K562 (cell line): ENCODE results near the gene PRR35. TPM values are rescaled to one million over a fixed set of nuclear protein-coding genes. Genes with fewer than 3 reads are reported as not detected.

Experiments used
- CAMTA2 ChIP-seq: fragments of 250-450 bp; sonication (Bioruptor Pico); conservative IDR thresholded peaks from 2 replicates; pipeline ENCODE4 v1.5.1; 2022
- KLF6 ChIP-seq: fragments of 250-450 bp; sonication (Bioruptor Pico); IDR thresholded peaks from 2 replicates; pipeline ENCODE4 v1.4.0; 2020; ENCODE audit warnings: mild to moderate bottlenecking, moderate library complexity, borderline replicate concordance
- PHB2 ChIP-seq: fragments of 450-650 bp; IDR thresholded peaks from 2 replicates; pipeline ENCODE4 v1.6.1; 2017; ENCODE audit warnings: low read depth
- RFX5 ChIP-seq: IDR thresholded peaks from 2 replicates; pipeline ENCODE4 v1.6.1; 2011; ENCODE audit warnings: low read depth, mild to moderate bottlenecking, improper control_type of control experiment, low read length
- ZNF77 ChIP-seq: fragments of 250-450 bp; sonication (Bioruptor Pico); IDR thresholded peaks from 2 replicates; pipeline ENCODE4 v1.5.0; 2020
- ZNF780A ChIP-seq: fragments of 250-450 bp; sonication (Bioruptor Pico); IDR thresholded peaks from 2 replicates; pipeline ENCODE4 v1.5.0; 2021; ENCODE audit warnings: mild to moderate bottlenecking
- polyA plus RNA-seq, 8 experiments: library from polyadenylated mRNA; depleted of rRNA in 4 of 8; stranded (reverse) in 5 of 8; unstranded in 3 of 8; fragments of >200 nt; fragmentation: Nextera tagmentation in 2 of 8; fragmentation: Illumina TruSeq in 1 of 8; extraction: Ambion mirVana in 2 of 8; extraction: Trizol in 1 of 8; gene quantifications; 2 replicates each; pipeline versions ENCODE4 v1.2.1 to v1.2.3, GENCODE V29; 2011 to 2014; ENCODE audit warnings: inconsistent platforms in 1 of 8, missing spikeins in 1 of 8
- total RNA-seq, 7 experiments: library from RNA; depleted of rRNA in 6 of 7; stranded (reverse); fragments of >200 nt in 6 of 7; fragmentation: Illumina TruSeq in 2 of 7; extraction: Trizol in 2 of 7; gene quantifications; 2 replicates each; pipeline versions ENCODE4 v1.2.1 to v1.2.3, GENCODE V29; 2011 to 2021; ENCODE audit warnings: low replicate concordance in 1 of 7
- TF ChIP-seq, protein P1 (sequence below): fragments of 250-450 bp; sonication (Bioruptor Pico); IDR thresholded peaks from 2 replicates; pipeline ENCODE4 v1.8.0; 2022; ENCODE audit warnings: inconsistent platforms
- TF ChIP-seq, protein P2 (sequence below): fragments of 250-450 bp; sonication (Bioruptor Pico); IDR thresholded peaks from 2 replicates; pipeline ENCODE4 v1.8.0; 2021; ENCODE audit warnings: mild to moderate bottlenecking, moderate library complexity
- TF ChIP-seq, protein P3 (sequence below): sonication (generic); formaldehyde crosslinking; IDR thresholded peaks from 2 replicates; pipeline ENCODE4 v1.9.0; 2022; ENCODE audit warnings: mild to moderate bottlenecking, missing genetic modification reagents
- TF ChIP-seq, protein P4 (sequence below), 2 experiments: fragments of 450-650 bp; conservative IDR thresholded peaks; 2 replicates each; pipeline ENCODE4 v1.6.1; 2017; ENCODE audit warnings: mild to moderate bottlenecking in 2 of 2, moderate library complexity in 2 of 2
- TF ChIP-seq, protein P5 (sequence below): fragments of 250-450 bp; sonication (Bioruptor Pico); IDR thresholded peaks from 2 replicates; pipeline ENCODE4 v1.4.0; 2020; ENCODE audit warnings: mild to moderate bottlenecking
- TF ChIP-seq, protein P6 (sequence below): fragments of 250-450 bp; sonication (Bioruptor Pico); IDR thresholded peaks from 2 replicates; pipeline ENCODE4 v1.6.1; 2021; ENCODE audit warnings: mild to moderate bottlenecking

The PRR35 gene
- total and polyA plus RNA-seq, 9 of the 15 experiments (the other 6 are each of a cell fraction or from before 2014, with no cell fraction given): 0.17 to 0.45 (median 0.21) TPM; not detected in 5

DNA sequence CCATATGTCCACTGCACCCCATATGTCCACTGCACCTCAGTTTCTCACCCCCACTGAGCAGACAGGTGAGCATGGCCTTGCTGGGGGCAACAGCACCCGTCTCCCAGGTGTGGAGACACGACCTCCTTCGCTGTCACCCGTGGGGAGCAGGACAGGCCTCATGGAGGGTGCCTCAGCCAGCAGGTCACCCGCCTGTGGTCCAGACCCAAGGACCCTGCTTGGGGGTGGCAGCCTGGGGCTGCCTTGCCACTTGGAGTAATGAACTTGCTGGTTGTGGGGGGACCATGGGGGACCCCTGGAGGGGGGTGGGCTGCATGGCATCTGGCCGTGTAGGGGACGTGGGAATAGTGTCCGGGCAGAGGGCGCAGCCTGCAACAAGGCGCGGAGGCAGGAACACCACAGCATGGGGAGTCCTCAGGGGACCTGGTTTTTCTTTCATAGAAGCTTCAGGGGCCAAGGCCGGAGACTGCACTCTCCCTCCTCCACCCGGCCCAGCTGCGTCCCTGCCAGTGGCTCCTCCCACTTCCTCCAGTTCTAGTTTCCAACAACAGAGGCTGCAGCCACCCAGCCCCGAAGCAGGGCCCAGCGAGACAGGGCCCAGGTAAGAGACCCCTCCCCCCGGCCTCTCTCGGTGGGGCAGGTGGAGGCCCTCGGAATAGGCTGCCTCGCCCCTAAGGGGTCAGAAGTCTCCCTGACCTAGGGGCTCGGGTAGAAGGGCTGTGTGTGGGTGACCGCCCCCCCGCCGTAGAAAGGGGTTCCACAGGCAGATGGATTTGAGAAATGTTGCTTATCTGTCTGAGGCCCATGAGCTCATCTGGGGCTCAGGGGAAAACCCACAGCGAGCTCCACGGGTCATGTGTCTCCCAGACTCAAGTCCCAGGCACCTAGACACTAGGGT, 6.5 kb downstream of the PRR35 start, which contains the start of gene NHLRC4 (continued):
- TF ChIP-seq, protein P1, sequence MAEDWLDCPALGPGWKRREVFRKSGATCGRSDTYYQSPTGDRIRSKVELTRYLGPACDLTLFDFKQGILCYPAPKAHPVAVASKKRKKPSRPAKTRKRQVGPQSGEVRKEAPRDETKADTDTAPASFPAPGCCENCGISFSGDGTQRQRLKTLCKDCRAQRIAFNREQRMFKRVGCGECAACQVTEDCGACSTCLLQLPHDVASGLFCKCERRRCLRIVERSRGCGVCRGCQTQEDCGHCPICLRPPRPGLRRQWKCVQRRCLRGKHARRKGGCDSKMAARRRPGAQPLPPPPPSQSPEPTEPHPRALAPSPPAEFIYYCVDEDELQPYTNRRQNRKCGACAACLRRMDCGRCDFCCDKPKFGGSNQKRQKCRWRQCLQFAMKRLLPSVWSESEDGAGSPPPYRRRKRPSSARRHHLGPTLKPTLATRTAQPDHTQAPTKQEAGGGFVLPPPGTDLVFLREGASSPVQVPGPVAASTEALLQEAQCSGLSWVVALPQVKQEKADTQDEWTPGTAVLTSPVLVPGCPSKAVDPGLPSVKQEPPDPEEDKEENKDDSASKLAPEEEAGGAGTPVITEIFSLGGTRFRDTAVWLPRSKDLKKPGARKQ (CRISPR knock-in tag): no peak
- peak; percentile 89; the same call in 1 of the 2 replicates for TF ChIP-seq CAMTA2 (CRISPR knock-in tag)
- TF ChIP-seq, protein P2, sequence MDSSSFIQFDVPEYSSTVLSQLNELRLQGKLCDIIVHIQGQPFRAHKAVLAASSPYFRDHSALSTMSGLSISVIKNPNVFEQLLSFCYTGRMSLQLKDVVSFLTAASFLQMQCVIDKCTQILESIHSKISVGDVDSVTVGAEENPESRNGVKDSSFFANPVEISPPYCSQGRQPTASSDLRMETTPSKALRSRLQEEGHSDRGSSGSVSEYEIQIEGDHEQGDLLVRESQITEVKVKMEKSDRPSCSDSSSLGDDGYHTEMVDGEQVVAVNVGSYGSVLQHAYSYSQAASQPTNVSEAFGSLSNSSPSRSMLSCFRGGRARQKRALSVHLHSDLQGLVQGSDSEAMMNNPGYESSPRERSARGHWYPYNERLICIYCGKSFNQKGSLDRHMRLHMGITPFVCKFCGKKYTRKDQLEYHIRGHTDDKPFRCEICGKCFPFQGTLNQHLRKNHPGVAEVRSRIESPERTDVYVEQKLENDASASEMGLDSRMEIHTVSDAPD (CRISPR knock-in tag): no peak
- no peak for TF ChIP-seq PHB2
- TF ChIP-seq, protein P3, sequence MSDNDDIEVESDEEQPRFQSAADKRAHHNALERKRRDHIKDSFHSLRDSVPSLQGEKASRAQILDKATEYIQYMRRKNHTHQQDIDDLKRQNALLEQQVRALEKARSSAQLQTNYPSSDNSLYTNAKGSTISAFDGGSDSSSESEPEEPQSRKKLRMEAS (CRISPR knock-in tag): peak; percentile 41
- TF ChIP-seq, protein P4, sequence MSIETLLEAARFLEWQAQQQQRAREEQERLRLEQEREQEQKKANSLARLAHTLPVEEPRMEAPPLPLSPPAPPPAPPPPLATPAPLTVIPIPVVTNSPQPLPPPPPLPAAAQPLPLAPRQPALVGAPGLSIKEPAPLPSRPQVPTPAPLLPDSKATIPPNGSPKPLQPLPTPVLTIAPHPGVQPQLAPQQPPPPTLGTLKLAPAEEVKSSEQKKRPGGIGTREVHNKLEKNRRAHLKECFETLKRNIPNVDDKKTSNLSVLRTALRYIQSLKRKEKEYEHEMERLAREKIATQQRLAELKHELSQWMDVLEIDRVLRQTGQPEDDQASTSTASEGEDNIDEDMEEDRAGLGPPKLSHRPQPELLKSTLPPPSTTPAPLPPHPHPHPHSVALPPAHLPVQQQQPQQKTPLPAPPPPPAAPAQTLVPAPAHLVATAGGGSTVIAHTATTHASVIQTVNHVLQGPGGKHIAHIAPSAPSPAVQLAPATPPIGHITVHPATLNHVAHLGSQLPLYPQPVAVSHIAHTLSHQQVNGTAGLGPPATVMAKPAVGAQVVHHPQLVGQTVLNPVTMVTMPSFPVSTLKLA (conservative IDR thresholded peaks at IDR 0.05): peak in 1 of 2 experiments; percentile 78; a peak in 2 of 4 replicates
- TF ChIP-seq, protein P5, sequence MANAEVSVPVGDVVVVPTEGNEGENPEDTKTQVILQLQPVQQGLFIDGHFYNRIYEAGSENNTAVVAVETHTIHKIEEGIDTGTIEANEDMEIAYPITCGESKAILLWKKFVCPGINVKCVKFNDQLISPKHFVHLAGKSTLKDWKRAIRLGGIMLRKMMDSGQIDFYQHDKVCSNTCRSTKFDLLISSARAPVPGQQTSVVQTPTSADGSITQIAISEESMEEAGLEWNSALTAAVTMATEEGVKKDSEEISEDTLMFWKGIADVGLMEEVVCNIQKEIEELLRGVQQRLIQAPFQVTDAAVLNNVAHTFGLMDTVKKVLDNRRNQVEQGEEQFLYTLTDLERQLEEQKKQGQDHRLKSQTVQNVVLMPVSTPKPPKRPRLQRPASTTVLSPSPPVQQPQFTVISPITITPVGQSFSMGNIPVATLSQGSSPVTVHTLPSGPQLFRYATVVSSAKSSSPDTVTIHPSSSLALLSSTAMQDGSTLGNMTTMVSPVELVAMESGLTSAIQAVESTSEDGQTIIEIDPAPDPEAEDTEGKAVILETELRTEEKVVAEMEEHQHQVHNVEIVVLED (CRISPR knock-in tag): 0 out of 2 replicates have a peak, but pooled peaks have one; percentile 2
- TF ChIP-seq, protein P6, sequence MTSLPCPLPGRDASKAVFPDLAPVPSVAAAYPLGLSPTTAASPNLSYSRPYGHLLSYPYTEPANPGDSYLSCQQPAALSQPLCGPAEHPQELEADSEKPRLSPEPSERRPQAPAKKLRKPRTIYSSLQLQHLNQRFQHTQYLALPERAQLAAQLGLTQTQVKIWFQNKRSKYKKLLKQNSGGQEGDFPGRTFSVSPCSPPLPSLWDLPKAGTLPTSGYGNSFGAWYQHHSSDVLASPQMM: no peak
- TF ChIP-seq ZNF77 (CRISPR knock-in tag): no peak
- no peak for TF ChIP-seq KLF6 (CRISPR knock-in tag)
- TF ChIP-seq ZNF780A (CRISPR knock-in tag): no peak
- no peak for TF ChIP-seq RFX5
